HUES48 (cell line): ENCODE data around the gene SERPINH1.

ENCODE experiments used
- H3K27ac ChIP-seq: one replicate; pipeline ENCODE4 v1.7.0; 2013; ENCODE audit warnings: low read depth, low read length, inconsistent platforms
- H3K27me3 ChIP-seq: 2 replicates; pipeline ENCODE4 v1.6.1; 2013; ENCODE audit warnings: mild to moderate bottlenecking, low read length; ENCODE audit not compliant: control insufficient read depth, insufficient read depth
- H3K36me3 ChIP-seq: 2 replicates; pipeline ENCODE4 v1.6.1; 2013; ENCODE audit warnings: low read length; ENCODE audit not compliant: control insufficient read depth, insufficient read depth
- H3K4me1 ChIP-seq: 2 replicates; pipeline ENCODE4 v1.6.1; 2013; ENCODE audit warnings: mild to moderate bottlenecking, low read length; ENCODE audit not compliant: control insufficient read depth, insufficient read depth
- H3K4me3 ChIP-seq: 2 replicates; pipeline ENCODE4 v1.5.1; 2013; ENCODE audit warnings: mild to moderate bottlenecking, low read depth, low read length
- H3K9ac ChIP-seq: 2 replicates; pipeline ENCODE4 v1.6.1; 2013; ENCODE audit warnings: mild to moderate bottlenecking, low read depth, low read length, moderate library complexity
- H3K9me3 ChIP-seq: 2 replicates; pipeline ENCODE4 v1.6.1; 2013; ENCODE audit warnings: low read length; ENCODE audit not compliant: control insufficient read depth, insufficient read depth

SERPINH1 gene

GRCh38 chr11:75566763-75567279 lies 4.8 kb downstream of the SERPINH1 start:
- no peak overlapping the region for H3K4me3 ChIP-seq
- no peak overlapping the region for H3K27ac ChIP-seq
- no peaks in the 10 kb centered on the region for H3K27me3 ChIP-seq
- H3K36me3 ChIP-seq, result peaks cover 76% of the 10 kb centered on the region
- H3K9me3 ChIP-seq, result no peaks in the 10 kb centered on the region
- no peak overlapping the region for H3K9ac ChIP-seq
- peaks cover 23% of the 10 kb centered on the region for H3K4me1 ChIP-seq

GRCh38 chr11:75567971-75568370 lies 5.9 kb downstream of the SERPINH1 start:
- H3K27me3 ChIP-seq, result no peaks in the 10 kb centered on the region
- no peaks in the 10 kb centered on the region for H3K9me3 ChIP-seq
- peaks cover 23% of the 10 kb centered on the region for H3K4me1 ChIP-seq
- peaks cover 87% of the 10 kb centered on the region for H3K36me3 ChIP-seq
- no peak overlapping the region for H3K27ac ChIP-seq
- no peak overlapping the region for H3K9ac ChIP-seq
- H3K4me3 ChIP-seq, result no peak overlapping the region

GRCh38 chr11:75568616-75569219 lies 6.7 kb downstream of the SERPINH1 start:
- Histone ChIP-seq H3K27ac (no peak overlapping the region), H3K27me3 (no peaks in the 10 kb centered on the region), H3K9ac (no peak overlapping the region), H3K36me3 (peaks cover 95% of the 10 kb centered on the region), H3K4me3 (no peak overlapping the region), H3K4me1 (peaks cover 20% of the 10 kb centered on the region), H3K9me3 (no peaks in the 10 kb centered on the region)

GRCh38 chr11:75570559-75571139 lies 8.6 kb downstream of the SERPINH1 start:
- Histone ChIP-seq H3K4me1 (peaks cover 2% of the 10 kb centered on the region), H3K9ac (no peak overlapping the region), H3K36me3 (peaks cover 83% of the 10 kb centered on the region), H3K4me3 (no peak overlapping the region), H3K27ac (no peak overlapping the region), H3K27me3 (no peaks in the 10 kb centered on the region), H3K9me3 (no peaks in the 10 kb centered on the region)

GRCh38 chr11:75571625-75572024 lies 9.6 kb downstream of the SERPINH1 start:
- H3K27ac ChIP-seq, result no peak overlapping the region
- H3K36me3 ChIP-seq, result peaks cover 74% of the 10 kb centered on the region

GRCh38 chr11:75572744-75573143 lies 10.7 kb downstream of the SERPINH1 start:
- no peak overlapping the region for H3K27ac ChIP-seq
- H3K27me3 ChIP-seq, result no peaks in the 10 kb centered on the region
- no peaks in the 10 kb centered on the region for H3K9me3 ChIP-seq
- no peak overlapping the region for H3K9ac ChIP-seq
- H3K4me3 ChIP-seq, result no peak overlapping the region
- peaks cover 62% of the 10 kb centered on the region for H3K36me3 ChIP-seq
- no peaks in the 10 kb centered on the region for H3K4me1 ChIP-seq

More at GRCh38 chr11:75571625-75572024, 9.6 kb downstream of the SERPINH1 start:
- no peaks in the 10 kb centered on the region for H3K4me1 ChIP-seq
- no peak overlapping the region for H3K4me3 ChIP-seq
- no peak overlapping the region for H3K9ac ChIP-seq
- no peaks in the 10 kb centered on the region for H3K27me3 ChIP-seq
- H3K9me3 ChIP-seq, result no peaks in the 10 kb centered on the region

- H3K9me3 ChIP-seq, result no peaks in the 10 kb centered on the region
- H3K27me3 ChIP-seq, result no peaks in the 10 kb centered on the region
Measured at GRCh38 chr11:75574698-75575602, 12.9 kb downstream of the SERPINH1 start.

GRCh38 chr11:75576017-75576416 lies 14.0 kb downstream of the SERPINH1 start:
- no peak overlapping the region for H3K4me3 ChIP-seq
- no peak overlapping the region for H3K27ac ChIP-seq
- peaks cover 30% of the 10 kb centered on the region for H3K36me3 ChIP-seq
- no peak overlapping the region for H3K9ac ChIP-seq
- no peaks in the 10 kb centered on the region for H3K9me3 ChIP-seq
- no peaks in the 10 kb centered on the region for H3K27me3 ChIP-seq
- no peaks in the 10 kb centered on the region for H3K4me1 ChIP-seq

More at GRCh38 chr11:75574698-75575602, 12.9 kb downstream of the SERPINH1 start:
- Histone ChIP-seq H3K36me3 (peaks cover 41% of the 10 kb centered on the region), H3K4me1 (no peaks in the 10 kb centered on the region), H3K27ac (no peak overlapping the region), H3K4me3 (no peak overlapping the region), H3K9ac (no peak overlapping the region)

GRCh38 chr11:75576499-75576918 lies 14.5 kb downstream of the SERPINH1 start:
- Histone ChIP-seq H3K9ac (no peak overlapping the region), H3K36me3 (peaks cover 25% of the 10 kb centered on the region), H3K4me1 (no peaks in the 10 kb centered on the region), H3K4me3 (no peak overlapping the region), H3K27me3 (no peaks in the 10 kb centered on the region), H3K27ac (peak overlapping the region; percentile 9), H3K9me3 (no peaks in the 10 kb centered on the region)

GRCh38 chr11:75577207-75577606 lies 15.2 kb downstream of the SERPINH1 start:
- no peaks in the 10 kb centered on the region for H3K4me1 ChIP-seq
- H3K9me3 ChIP-seq, result no peaks in the 10 kb centered on the region
- peaks cover 18% of the 10 kb centered on the region for H3K36me3 ChIP-seq
- no peak overlapping the region for H3K4me3 ChIP-seq
- no peak overlapping the region for H3K9ac ChIP-seq
- H3K27ac ChIP-seq, result no peak overlapping the region
- H3K27me3 ChIP-seq, result no peaks in the 10 kb centered on the region
